K562 (cell line): ENCODE measurements around the gene IL15RA. TPM values are rescaled to one million over a fixed set of nuclear protein-coding genes. Genes with fewer than 3 reads are reported as not detected.

Experiments
- CBX3 ChIP-seq, 2 experiments: IDR thresholded peaks; 1 replicate in 1 of 2; 2 replicates in 1 of 2; pipeline ENCODE4 v1.6.1; 2012; ENCODE audit warnings: inconsistent platforms in 2 of 2, low read length in 2 of 2, borderline replicate concordance in 1 of 2, control low read depth in 1 of 2
- CBX8 ChIP-seq: fragments of 200-600 bp; sonication (generic); IDR thresholded peaks from 2 replicates; pipeline ENCODE4 v1.6.1; 2012; ENCODE audit warnings: borderline replicate concordance, mixed run types, low read depth, mild to moderate bottlenecking, moderate library complexity, mixed read lengths, low read length, control low read depth, inconsistent platforms; ENCODE audit not compliant: poor library complexity, severe bottlenecking; ENCODE audit errors: extremely low read depth
- CEBPB ChIP-seq: fragments of 450-650 bp; IDR thresholded peaks from 2 replicates; pipeline ENCODE4 v1.6.1; 2016; ENCODE audit warnings: missing genetic modification characterization, missing compliant biosample characterization
- CHCHD3 ChIP-seq: fragments of 250-450 bp; sonication (Bioruptor Pico); IDR thresholded peaks from 2 replicates; pipeline ENCODE4 v2.1.2; 2022; ENCODE audit warnings: mild to moderate bottlenecking
- ELF2 ChIP-seq: fragments of 250-450 bp; sonication (Bioruptor Pico); IDR thresholded peaks from 2 replicates; pipeline ENCODE4 v1.5.0; 2021; ENCODE audit warnings: mild to moderate bottlenecking
- ETS2 ChIP-seq: IDR thresholded peaks from 2 replicates; pipeline ENCODE4 v1.6.1; 2016; ENCODE audit warnings: borderline replicate concordance, missing genetic modification characterization, mild to moderate bottlenecking, moderate library complexity, missing compliant biosample characterization; ENCODE audit not compliant: poor library complexity, severe bottlenecking
- ETV6 ChIP-seq, 3 experiments: fragments of 150-350 bp in 1 of 3; sonication (generic) in 1 of 3; formaldehyde crosslinking in 1 of 3; IDR thresholded peaks; 2 replicates each; pipeline versions ENCODE4 v1.6.1 to v1.8.0; 2014 to 2022; ENCODE audit warnings: borderline replicate concordance in 2 of 3, low read depth in 2 of 3, antibody characterized with exemption in 1 of 3, low read length in 1 of 3, mild to moderate bottlenecking in 1 of 3, missing genetic modification reagents in 1 of 3
- FOSL1 ChIP-seq: fragments of 200-800 bp; sonication (Bioruptor generic); conservative IDR thresholded peaks from 2 replicates; pipeline ENCODE4 v1.6.1; 2016; ENCODE audit warnings: missing genetic modification characterization, missing compliant biosample characterization
- FOXM1 ChIP-seq, 2 experiments: fragments of 450-650 bp in 1 of 2; sonication (generic) in 1 of 2; formaldehyde crosslinking in 1 of 2; IDR thresholded peaks; 2 replicates each; pipeline versions ENCODE4 v1.6.1 to v1.9.0; 2017 to 2022; ENCODE audit warnings: low read depth in 2 of 2, mild to moderate bottlenecking in 2 of 2, missing genetic modification reagents in 1 of 2, moderate library complexity in 1 of 2
- GATA2 ChIP-seq: sonication (generic); formaldehyde crosslinking; IDR thresholded peaks from 2 replicates; pipeline ENCODE4 v1.4.0; 2020; ENCODE audit warnings: mild to moderate bottlenecking, missing genetic modification reagents
- KHSRP ChIP-seq: fragments of 450-650 bp; IDR thresholded peaks from 2 replicates; pipeline ENCODE4 v1.6.1; 2017
- L3MBTL2 ChIP-seq: fragments of 450-650 bp; IDR thresholded peaks from 2 replicates; pipeline ENCODE4 v1.6.1; 2016; ENCODE audit warnings: mild to moderate bottlenecking, moderate library complexity
- LEF1 ChIP-seq: fragments of 450-650 bp; IDR thresholded peaks from 2 replicates; pipeline ENCODE4 v1.6.1; 2016; ENCODE audit warnings: mild to moderate bottlenecking
- MBD2 ChIP-seq: sonication (generic); IDR thresholded peaks from 2 replicates; pipeline ENCODE4 v1.6.1; 2016; ENCODE audit warnings: low read depth, borderline replicate concordance
- MEIS2 ChIP-seq: fragments of 450-650 bp; IDR thresholded peaks from 2 replicates; pipeline ENCODE4 v1.6.1; 2014; ENCODE audit warnings: mild to moderate bottlenecking; ENCODE audit not compliant: partially characterized antibody
- RBBP5 ChIP-seq: fragments of 200-600 bp; sonication (generic); IDR thresholded peaks from 2 replicates; pipeline ENCODE4 v1.6.1; 2012; ENCODE audit warnings: borderline replicate concordance, mild to moderate bottlenecking, low read length, control low read depth, inconsistent platforms; ENCODE audit not compliant: insufficient read depth, poor library complexity, severe bottlenecking
- SAFB ChIP-seq: fragments of 200-400 bp; formaldehyde crosslinking; IDR thresholded peaks from 2 replicates; pipeline ENCODE4 v1.6.1; 2017; ENCODE audit warnings: low read depth, low read length, borderline replicate concordance
- U2AF2 ChIP-seq: fragments of 200-400 bp; formaldehyde crosslinking; optimal IDR thresholded peaks from 2 replicates; pipeline ENCODE3; 2017; ENCODE audit warnings: low read depth, mild to moderate bottlenecking, low read length
- ZNF445 ChIP-seq: fragments of 250-450 bp; sonication (Bioruptor Pico); IDR thresholded peaks from 2 replicates; pipeline ENCODE4 v1.4.0; 2020; ENCODE audit warnings: low read depth, mild to moderate bottlenecking, moderate library complexity
- polyA plus RNA-seq, 8 experiments: library from polyadenylated mRNA; depleted of rRNA in 4 of 8; stranded (reverse) in 5 of 8; unstranded in 3 of 8; fragments of >200 nt; fragmentation: Nextera tagmentation in 2 of 8; fragmentation: Illumina TruSeq in 1 of 8; extraction: Ambion mirVana in 2 of 8; extraction: Trizol in 1 of 8; gene quantifications; 2 replicates each; pipeline versions ENCODE4 v1.2.1 to v1.2.3, GENCODE V29; 2011 to 2014; ENCODE audit warnings: inconsistent platforms in 1 of 8, missing spikeins in 1 of 8
- total RNA-seq, 7 experiments: library from RNA; depleted of rRNA in 6 of 7; stranded (reverse); fragments of >200 nt in 6 of 7; fragmentation: Illumina TruSeq in 2 of 7; extraction: Trizol in 2 of 7; gene quantifications; 2 replicates each; pipeline versions ENCODE4 v1.2.1 to v1.2.3, GENCODE V29; 2011 to 2021; ENCODE audit warnings: low replicate concordance in 1 of 7
- TF ChIP-seq, protein P1 (sequence below): fragments of 250-450 bp; sonication (Bioruptor Pico); IDR thresholded peaks from 2 replicates; pipeline ENCODE4 v1.4.0; 2020
- TF ChIP-seq, protein P2 (sequence below), 2 experiments: fragments of 450-650 bp in 1 of 2; sonication (generic) in 1 of 2; formaldehyde crosslinking in 1 of 2; IDR thresholded peaks in 1 of 2; conservative IDR thresholded peaks in 1 of 2; 2 replicates each; pipeline versions ENCODE4 v1.6.1 to v1.8.1; 2016 to 2023; ENCODE audit warnings: mild to moderate bottlenecking in 2 of 2, moderate library complexity in 2 of 2, inconsistent platforms in 1 of 2, missing genetic modification reagents in 1 of 2

IL15RA gene
- total and polyA plus RNA-seq, 9 of the 15 experiments (the other 6 are each of a cell fraction or from before 2014, with no cell fraction given) = 1.2 to 11.7 (median 8.0) TPM

DNA sequence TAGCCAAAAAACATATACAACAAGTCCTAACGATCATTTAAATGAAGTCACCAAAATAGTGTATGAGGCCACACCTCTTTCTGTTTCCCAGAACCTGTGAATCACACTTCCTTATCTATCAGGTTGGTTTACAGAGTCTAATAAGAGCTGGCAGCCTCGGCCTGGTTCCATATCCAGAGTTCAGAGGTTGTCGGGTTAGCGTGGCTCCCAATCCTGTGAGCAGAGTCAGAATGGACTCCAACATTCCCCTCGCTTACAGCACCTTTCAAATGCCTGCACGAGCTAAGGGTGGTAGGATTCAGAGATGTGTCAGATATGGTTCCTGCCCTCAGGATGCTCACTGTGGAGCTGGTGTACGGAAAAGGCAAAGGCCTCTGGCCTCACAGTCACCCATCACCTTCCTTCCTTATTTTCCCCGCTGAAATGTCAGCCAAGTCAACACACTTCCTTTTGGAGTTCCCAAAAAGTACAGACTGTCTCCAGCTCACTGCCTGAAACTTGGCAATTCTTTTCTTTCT, 6.0 kb downstream of the IL15RA start (continued):
- TF ChIP-seq, protein P1, sequence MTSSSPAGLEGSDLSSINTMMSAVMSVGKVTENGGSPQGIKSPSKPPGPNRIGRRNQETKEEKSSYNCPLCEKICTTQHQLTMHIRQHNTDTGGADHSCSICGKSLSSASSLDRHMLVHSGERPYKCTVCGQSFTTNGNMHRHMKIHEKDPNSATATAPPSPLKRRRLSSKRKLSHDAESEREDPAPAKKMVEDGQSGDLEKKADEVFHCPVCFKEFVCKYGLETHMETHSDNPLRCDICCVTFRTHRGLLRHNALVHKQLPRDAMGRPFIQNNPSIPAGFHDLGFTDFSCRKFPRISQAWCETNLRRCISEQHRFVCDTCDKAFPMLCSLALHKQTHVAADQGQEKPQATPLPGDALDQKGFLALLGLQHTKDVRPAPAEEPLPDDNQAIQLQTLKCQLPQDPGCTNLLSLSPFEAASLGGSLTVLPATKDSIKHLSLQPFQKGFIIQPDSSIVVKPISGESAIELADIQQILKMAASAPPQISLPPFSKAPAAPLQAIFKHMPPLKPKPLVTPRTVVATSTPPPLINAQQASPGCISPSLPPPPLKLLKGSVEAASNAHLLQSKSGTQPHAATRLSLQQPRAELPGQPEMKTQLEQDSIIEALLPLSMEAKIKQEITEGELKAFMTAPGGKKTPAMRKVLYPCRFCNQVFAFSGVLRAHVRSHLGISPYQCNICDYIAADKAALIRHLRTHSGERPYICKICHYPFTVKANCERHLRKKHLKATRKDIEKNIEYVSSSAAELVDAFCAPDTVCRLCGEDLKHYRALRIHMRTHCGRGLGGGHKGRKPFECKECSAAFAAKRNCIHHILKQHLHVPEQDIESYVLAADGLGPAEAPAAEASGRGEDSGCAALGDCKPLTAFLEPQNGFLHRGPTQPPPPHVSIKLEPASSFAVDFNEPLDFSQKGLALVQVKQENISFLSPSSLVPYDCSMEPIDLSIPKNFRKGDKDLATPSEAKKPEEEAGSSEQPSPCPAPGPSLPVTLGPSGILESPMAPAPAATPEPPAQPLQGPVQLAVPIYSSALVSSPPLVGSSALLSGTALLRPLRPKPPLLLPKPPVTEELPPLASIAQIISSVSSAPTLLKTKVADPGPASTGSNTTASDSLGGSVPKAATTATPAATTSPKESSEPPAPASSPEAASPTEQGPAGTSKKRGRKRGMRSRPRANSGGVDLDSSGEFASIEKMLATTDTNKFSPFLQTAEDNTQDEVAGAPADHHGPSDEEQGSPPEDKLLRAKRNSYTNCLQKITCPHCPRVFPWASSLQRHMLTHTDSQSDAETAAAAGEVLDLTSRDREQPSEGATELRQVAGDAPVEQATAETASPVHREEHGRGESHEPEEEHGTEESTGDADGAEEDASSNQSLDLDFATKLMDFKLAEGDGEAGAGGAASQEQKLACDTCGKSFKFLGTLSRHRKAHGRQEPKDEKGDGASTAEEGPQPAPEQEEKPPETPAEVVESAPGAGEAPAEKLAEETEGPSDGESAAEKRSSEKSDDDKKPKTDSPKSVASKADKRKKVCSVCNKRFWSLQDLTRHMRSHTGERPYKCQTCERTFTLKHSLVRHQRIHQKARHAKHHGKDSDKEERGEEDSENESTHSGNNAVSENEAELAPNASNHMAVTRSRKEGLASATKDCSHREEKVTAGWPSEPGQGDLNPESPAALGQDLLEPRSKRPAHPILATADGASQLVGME (CRISPR knock-in tag) = no peak
- TF ChIP-seq ZNF445 (CRISPR knock-in tag) (no peak), ETS2 (tag) (no peak), RBBP5 (peak; percentile 46), SAFB (no peak), GATA2 (CRISPR knock-in tag) (peak; percentile 63; the same call in 1 of the 2 replicates), ELF2 (no peak), KHSRP (no peak), ETV6 (IDR thresholded peaks at IDR 0.05; ENCODE audit: borderline replicate concordance in 1 of 2, low read depth in 2 of 2, low read length in 1 of 2) (no peak), ETV6 (CRISPR knock-in tag; IDR thresholded peaks at IDR 0.05; ENCODE audit: borderline replicate concordance) (no peak), MEIS2 (peak; percentile 18), CEBPB (tag) (no peak), U2AF2 (no peak), FOXM1 (IDR thresholded peaks at IDR 0.05; ENCODE audit: low read depth) (0 out of 2 replicates have a peak, but pooled peaks have one; percentile 33), FOXM1 (CRISPR knock-in tag; IDR thresholded peaks at IDR 0.05; ENCODE audit: low read depth) (no peak), CHCHD3 (CRISPR knock-in tag) (no peak), LEF1 (no peak), CBX3 (IDR thresholded peaks at IDR 0.05; ENCODE audit: borderline replicate concordance in 1 of 2, low read length in 2 of 2) (0 out of 3 replicates have a peak, but pooled peaks of 1 of the 2 experiments have one; percentile 18), MBD2 (peak; percentile 17; the same call in 1 of the 2 replicates), FOSL1 (tag) (peak; percentile 94), L3MBTL2 (peak; percentile 35; the same call in 1 of the 2 replicates), CBX8 (no peak)
- TF ChIP-seq, protein P2, sequence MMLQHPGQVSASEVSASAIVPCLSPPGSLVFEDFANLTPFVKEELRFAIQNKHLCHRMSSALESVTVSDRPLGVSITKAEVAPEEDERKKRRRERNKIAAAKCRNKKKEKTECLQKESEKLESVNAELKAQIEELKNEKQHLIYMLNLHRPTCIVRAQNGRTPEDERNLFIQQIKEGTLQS (IDR thresholded peaks at IDR 0.05) = peak; percentile 63
- TF ChIP-seq, protein P2 (CRISPR knock-in tag; conservative IDR thresholded peaks at IDR 0.05) = no peak
